ENCODE results near the gene PTPRO. TPM values are rescaled to one million over a fixed set of nuclear protein-coding genes. Genes with fewer than 3 reads are reported as not detected.

PTPRO gene
- total and polyA plus RNA-seq, 8 donors, result 0.35 to 11.6 (median 0.68) TPM; not detected in 3

DNA sequence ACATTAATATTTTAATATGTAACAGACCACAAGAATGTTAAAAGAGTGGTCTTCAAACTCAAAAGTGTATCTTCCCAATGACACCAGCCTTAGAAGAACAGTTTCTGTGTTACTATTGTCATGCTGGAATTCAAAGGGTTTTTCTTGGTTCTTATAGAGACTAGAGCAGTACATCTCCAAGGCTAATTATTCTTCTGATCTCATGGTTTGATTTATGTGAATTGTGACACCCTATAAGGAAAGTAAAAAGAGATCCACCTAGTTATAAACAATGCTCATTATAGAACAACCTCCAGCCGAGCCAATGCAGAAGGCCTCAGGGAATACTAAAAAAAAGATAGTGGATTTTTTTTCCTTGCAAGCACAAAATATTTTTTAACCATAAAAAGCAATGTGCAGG, 65.5 kb downstream of the PTPRO start:
- Histone ChIP-seq H3K27me3 (no peaks in the 10 kb centered on the region), H3K4me3 (no peak overlapping the region), H3K36me3 (no peaks in the 10 kb centered on the region), H3K4me1 (no peaks in the 10 kb centered on the region), H3K9me3 (no peaks in the 10 kb centered on the region), H3K27ac (no peak overlapping the region)
- no peak for TF ChIP-seq POLR2A (IDR thresholded peaks at IDR 0.05)
- intact Hi-C loops (cut with DNase I; ENCODE audit: low total_unique reads), result no loop called here
- WGBS, 5 donors, result 33 to 76% (median 61%) methylated on average over 1 of the region's 1 CpG
- DNase-seq, result no peak

DNA sequence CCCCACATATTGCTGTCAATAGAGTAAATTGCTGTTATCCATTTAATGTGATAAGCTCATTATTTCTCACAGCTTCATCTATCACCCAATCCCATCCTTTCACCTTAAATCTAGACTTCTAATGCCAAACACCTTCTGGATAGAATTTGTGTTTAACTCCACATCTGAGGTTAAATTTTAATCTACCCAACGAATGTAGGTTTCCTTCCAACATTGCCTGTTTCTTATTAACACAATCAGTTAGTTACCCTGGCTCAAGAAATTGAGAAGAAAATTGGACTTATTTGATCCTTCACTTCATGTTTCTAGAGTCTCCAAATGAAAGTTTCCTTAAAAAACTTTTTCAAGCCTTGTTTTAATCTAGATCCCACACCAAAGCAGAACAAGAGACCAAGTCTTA, 67.3 kb downstream of the PTPRO start:
- TF ChIP-seq, protein P1, sequence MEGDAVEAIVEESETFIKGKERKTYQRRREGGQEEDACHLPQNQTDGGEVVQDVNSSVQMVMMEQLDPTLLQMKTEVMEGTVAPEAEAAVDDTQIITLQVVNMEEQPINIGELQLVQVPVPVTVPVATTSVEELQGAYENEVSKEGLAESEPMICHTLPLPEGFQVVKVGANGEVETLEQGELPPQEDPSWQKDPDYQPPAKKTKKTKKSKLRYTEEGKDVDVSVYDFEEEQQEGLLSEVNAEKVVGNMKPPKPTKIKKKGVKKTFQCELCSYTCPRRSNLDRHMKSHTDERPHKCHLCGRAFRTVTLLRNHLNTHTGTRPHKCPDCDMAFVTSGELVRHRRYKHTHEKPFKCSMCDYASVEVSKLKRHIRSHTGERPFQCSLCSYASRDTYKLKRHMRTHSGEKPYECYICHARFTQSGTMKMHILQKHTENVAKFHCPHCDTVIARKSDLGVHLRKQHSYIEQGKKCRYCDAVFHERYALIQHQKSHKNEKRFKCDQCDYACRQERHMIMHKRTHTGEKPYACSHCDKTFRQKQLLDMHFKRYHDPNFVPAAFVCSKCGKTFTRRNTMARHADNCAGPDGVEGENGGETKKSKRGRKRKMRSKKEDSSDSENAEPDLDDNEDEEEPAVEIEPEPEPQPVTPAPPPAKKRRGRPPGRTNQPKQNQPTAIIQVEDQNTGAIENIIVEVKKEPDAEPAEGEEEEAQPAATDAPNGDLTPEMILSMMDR (IDR thresholded peaks at IDR 0.05), result no peak
- TF ChIP-seq EP300 (IDR thresholded peaks at IDR 0.05), result no peak
- no peak for TF ChIP-seq POLR2A (IDR thresholded peaks at IDR 0.05)
- no peak for TF ChIP-seq POLR2AphosphoS5 (IDR thresholded peaks at IDR 0.05)
- intact Hi-C loops (cut with DNase I; ENCODE audit: low total_unique reads), result no loop called here
- DNase-seq, result no peak
- Histone ChIP-seq H3K9me3 (no peaks in the 10 kb centered on the region), H3K4me1 (no peaks in the 10 kb centered on the region), H3K27me3 (no peaks in the 10 kb centered on the region), H3K27ac (no peak overlapping the region), H3K36me3 (no peaks in the 10 kb centered on the region), H3K4me3 (no peak overlapping the region)
- 39 to 74% (median 54%) methylated on average over 1 of the region's 1 CpG for WGBS, 5 donors

DNA sequence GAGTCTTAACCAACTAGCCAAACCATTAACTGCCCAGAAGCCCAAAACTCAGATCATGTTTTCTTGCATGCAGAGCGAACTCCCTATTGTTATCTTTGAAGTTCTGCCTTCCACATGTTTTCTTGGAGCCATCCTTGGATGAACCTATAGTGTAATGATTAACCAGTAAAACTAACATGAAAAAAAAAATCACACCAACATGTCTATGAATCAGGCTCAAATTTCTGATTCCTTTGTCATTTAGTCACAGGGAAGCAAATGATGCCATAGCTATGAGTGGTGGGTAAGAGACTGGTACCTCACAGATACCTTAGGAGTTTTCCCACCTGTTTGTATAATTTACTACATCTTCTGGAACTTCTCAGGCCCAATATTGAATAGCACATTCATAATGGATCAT, 70.7 kb downstream of the PTPRO start:
- no peak overlapping the region for H3K4me3 ChIP-seq
- DNase-seq, result no peak
- no peaks in the 10 kb centered on the region for H3K36me3 ChIP-seq
- no peak overlapping the region for H3K27ac ChIP-seq
- no peaks in the 10 kb centered on the region for H3K27me3 ChIP-seq
- WGBS, 5 donors, result 84 to 90% (median 86%) methylated on average over 1 of the region's 1 CpG
- no peaks in the 10 kb centered on the region for H3K4me1 ChIP-seq
- intact Hi-C loops (cut with DNase I; ENCODE audit: low total_unique reads), result no loop called here
- TF ChIP-seq POLR2AphosphoS5 (IDR thresholded peaks at IDR 0.05) (no peak), POLR2A (IDR thresholded peaks at IDR 0.05) (no peak), EP300 (IDR thresholded peaks at IDR 0.05) (no peak)
- TF ChIP-seq, protein P1 (IDR thresholded peaks at IDR 0.05), result no peak
- no peaks in the 10 kb centered on the region for H3K9me3 ChIP-seq

DNA sequence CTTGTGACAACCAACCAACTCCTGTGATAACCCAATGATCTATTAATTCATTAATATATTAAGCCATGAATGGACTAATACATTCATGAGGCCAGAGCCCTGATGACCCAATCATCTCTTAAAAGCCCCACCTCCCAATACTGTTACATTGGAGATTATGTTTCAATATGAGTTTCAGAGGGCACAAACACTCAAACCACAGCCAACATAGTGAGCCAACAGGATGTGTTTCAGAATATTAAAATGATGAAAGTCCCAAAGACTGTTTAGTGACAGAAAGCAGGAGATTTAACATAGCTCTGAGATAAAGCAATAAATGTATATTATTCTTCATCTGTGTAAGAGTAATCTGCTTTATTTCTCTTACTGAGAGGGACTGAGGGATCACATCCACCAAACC, 71.7 kb downstream of the PTPRO start:
- no peak for TF ChIP-seq EP300 (IDR thresholded peaks at IDR 0.05)
- TF ChIP-seq, protein P1 (IDR thresholded peaks at IDR 0.05), result no peak
- no peak for TF ChIP-seq POLR2AphosphoS5 (IDR thresholded peaks at IDR 0.05)
- TF ChIP-seq POLR2A (IDR thresholded peaks at IDR 0.05), result no peak
- no peak for DNase-seq
- no peak overlapping the region for H3K27ac ChIP-seq
- intact Hi-C loops (cut with DNase I; ENCODE audit: low total_unique reads), result no loop called here
- no peaks in the 10 kb centered on the region for H3K27me3 ChIP-seq
- no peaks in the 10 kb centered on the region for H3K9me3 ChIP-seq
- no peak overlapping the region for H3K4me3 ChIP-seq
- H3K36me3 ChIP-seq, result no peaks in the 10 kb centered on the region
- H3K4me1 ChIP-seq, result no peaks in the 10 kb centered on the region

DNA sequence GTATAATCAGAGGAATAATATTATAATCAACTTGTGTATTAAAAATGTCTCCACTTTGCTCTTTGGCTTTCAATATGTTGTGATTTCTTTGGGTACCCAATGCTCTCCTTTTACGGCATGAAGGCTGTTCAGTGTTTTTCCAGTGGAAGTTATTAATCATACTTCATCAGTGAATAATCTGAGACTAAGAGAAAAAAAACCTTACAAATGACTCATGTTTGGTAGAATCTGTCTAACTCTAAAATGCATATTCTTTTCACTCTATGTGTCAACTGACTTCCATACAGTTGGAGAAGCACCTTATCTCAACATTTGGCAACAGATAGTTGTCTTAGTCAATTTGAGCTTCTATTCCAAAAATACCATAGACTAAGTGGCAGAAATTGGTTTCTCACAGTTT, 82.2 kb downstream of the PTPRO start:
- DNase-seq, result no peak
- 0 to 5% (median 0%) methylated on average over 1 of the region's 1 CpG for WGBS, 5 donors

More for the DNA sequence above, 82.2 kb downstream of the PTPRO start:
- H3K4me1 ChIP-seq, result no peaks in the 10 kb centered on the region
- intact Hi-C loops (cut with DNase I; ENCODE audit: low total_unique reads), result no loop called here
- H3K36me3 ChIP-seq, result no peaks in the 10 kb centered on the region
- H3K27ac ChIP-seq, result no peak overlapping the region
- TF ChIP-seq, protein P1 (IDR thresholded peaks at IDR 0.05), result no peak
- TF ChIP-seq POLR2A (IDR thresholded peaks at IDR 0.05) (no peak), EP300 (IDR thresholded peaks at IDR 0.05) (no peak), POLR2AphosphoS5 (IDR thresholded peaks at IDR 0.05) (no peak)
- no peak overlapping the region for H3K4me3 ChIP-seq
- no peaks in the 10 kb centered on the region for H3K27me3 ChIP-seq
- H3K9me3 ChIP-seq, result no peaks in the 10 kb centered on the region
